PFSK-1 (cell line): Measurements from ENCODE around the gene ATG7.

Experiments used
- FOXP2 ChIP-seq: optimal IDR thresholded peaks from 2 replicates; pipeline ENCODE3; 2011; ENCODE audit warnings: borderline replicate concordance, control low read depth, inconsistent platforms; ENCODE audit not compliant: insufficient read depth; ENCODE audit errors: extremely low read length, extremely low read depth
- POLR2AphosphoS5 ChIP-seq: IDR thresholded peaks from 2 replicates; pipeline ENCODE4 v1.6.1; 2012; ENCODE audit warnings: low read depth, mild to moderate bottlenecking, control low read depth, low read length, moderate library complexity
- REST ChIP-seq, 2 experiments: IDR thresholded peaks; 2 replicates each; pipeline versions ENCODE4 v1.6.1 to v1.8.0; 2011 to 2012; ENCODE audit warnings: low read depth in 2 of 2, low read length in 2 of 2, control low read depth in 1 of 2, inconsistent platforms in 1 of 2, mild to moderate bottlenecking in 1 of 2, moderate library complexity in 1 of 2; ENCODE audit not compliant: insufficient read depth in 1 of 2
- SIN3A ChIP-seq: IDR thresholded peaks from 2 replicates; pipeline ENCODE4 v1.6.1; 2012; ENCODE audit warnings: mild to moderate bottlenecking, low read length, moderate library complexity, borderline replicate concordance; ENCODE audit not compliant: insufficient read depth
- TAF1 ChIP-seq: IDR thresholded peaks from 2 replicates; pipeline ENCODE4 v1.6.1; 2012; ENCODE audit warnings: low read length, control low read depth, borderline replicate concordance; ENCODE audit not compliant: insufficient read depth

ATG7 gene

GRCh38 chr3:11276901-11277300, 4.7 kb downstream of the ATG7 start:
- no peak for TF ChIP-seq TAF1
- TF ChIP-seq FOXP2 = no peak
- no peak for TF ChIP-seq REST (IDR thresholded peaks at IDR 0.05; ENCODE audit: insufficient read depth in 1 of 2, low read depth in 2 of 2, low read length in 2 of 2)

- TF ChIP-seq REST (IDR thresholded peaks at IDR 0.05; ENCODE audit: insufficient read depth in 1 of 2, low read depth in 2 of 2, low read length in 2 of 2) = no peak
- TF ChIP-seq POLR2AphosphoS5 = no peak
- TF ChIP-seq TAF1 = no peak
- no peak for TF ChIP-seq SIN3A
- TF ChIP-seq FOXP2 = no peak
Measured at GRCh38 chr3:11282250-11283138, 10.3 kb downstream of the ATG7 start.

- TF ChIP-seq REST (IDR thresholded peaks at IDR 0.05; ENCODE audit: insufficient read depth in 1 of 2, low read depth in 2 of 2, low read length in 2 of 2) (no peak), SIN3A (no peak), POLR2AphosphoS5 (no peak), FOXP2 (no peak), TAF1 (no peak)
Measured at GRCh38 chr3:11283139-11283475, 10.9 kb downstream of the ATG7 start.

GRCh38 chr3:11284011-11284410, 11.8 kb downstream of the ATG7 start:
- no peak for TF ChIP-seq POLR2AphosphoS5
- no peak for TF ChIP-seq SIN3A
- no peak for TF ChIP-seq TAF1
- TF ChIP-seq REST (IDR thresholded peaks at IDR 0.05; ENCODE audit: insufficient read depth in 1 of 2, low read depth in 2 of 2, low read length in 2 of 2) = no peak
- TF ChIP-seq FOXP2 = no peak
